Posterior cingulate gyrus (tissue), 11 donors: ENCODE results near the gene DISC1.

ENCODE experiments used
- DNase-seq, 10 donors: peaks; one replicate each; pipeline versions ENCODE4 v3.0.0 to v3.0.0-alpha.2; 2020 to 2021; ENCODE audit warnings: mixed read lengths in 3 of 10
- intact Hi-C: fragments of 100-400 bp; cut with DNase I; formaldehyde crosslinking; loops from one replicate; pipeline ENCODE4 v1.15.1; 2023

The DISC1 gene

DNA sequence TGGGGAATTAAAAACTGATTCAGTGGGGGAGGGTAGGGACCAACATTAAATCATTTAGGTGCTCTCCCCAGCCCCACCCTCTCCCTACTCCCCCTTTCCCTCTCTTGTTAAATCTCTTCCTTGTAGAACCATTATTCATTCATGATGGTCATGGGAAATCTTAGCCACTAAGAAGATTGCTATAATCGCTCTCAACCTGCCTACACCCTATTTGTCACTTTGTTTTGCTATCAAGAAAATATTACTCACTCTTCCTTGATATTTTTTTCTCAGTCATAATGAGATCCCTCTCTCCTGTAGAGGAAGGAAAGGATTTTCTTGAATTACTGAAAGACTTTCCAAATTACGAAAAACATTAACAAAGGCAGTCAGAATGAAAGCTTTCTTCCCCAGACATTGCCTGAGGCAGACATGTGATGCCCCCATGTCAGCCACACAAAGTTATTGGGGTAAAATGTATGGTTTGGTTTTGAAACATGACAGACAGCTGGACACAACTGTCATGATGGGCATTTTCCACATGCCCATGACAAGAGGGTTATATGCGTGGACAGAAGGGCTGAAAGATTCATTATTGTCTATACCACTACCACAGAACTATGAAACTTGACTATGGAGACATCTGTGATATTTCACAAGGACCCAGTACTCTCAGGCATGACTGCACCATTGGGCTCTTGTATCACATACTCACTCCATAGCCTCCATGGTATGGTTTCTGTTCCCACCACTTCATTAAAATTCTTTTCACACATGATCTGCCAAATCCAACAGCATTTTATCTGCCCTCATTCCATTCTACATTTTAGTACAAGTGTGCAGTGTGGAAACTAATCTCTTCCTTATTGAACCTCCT is 420.1 kb downstream of the DISC1 start:
- DNase-seq = no peak
- intact Hi-C loops = no loop called here

DNA sequence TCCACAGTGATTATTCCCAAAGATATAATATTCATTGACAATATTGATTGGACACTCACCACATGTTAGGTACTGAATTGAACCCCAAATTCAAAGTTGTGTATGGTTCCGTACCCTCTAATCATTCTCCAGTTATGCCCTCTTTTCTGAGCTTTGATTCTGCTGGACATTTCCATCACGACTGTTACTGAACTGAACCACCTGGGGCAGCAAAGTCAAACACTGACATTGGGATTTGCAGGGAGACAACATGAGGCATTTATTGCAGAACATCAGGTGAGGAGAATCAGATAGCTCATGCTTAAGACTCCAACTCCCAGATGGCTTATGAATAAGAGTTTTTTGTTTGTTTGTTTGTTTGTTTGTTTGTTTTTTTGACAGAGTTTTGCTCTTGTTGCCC is 420.9 kb downstream of the DISC1 start:
- intact Hi-C loops = no loop called here
- DNase-seq = no peak

DNA sequence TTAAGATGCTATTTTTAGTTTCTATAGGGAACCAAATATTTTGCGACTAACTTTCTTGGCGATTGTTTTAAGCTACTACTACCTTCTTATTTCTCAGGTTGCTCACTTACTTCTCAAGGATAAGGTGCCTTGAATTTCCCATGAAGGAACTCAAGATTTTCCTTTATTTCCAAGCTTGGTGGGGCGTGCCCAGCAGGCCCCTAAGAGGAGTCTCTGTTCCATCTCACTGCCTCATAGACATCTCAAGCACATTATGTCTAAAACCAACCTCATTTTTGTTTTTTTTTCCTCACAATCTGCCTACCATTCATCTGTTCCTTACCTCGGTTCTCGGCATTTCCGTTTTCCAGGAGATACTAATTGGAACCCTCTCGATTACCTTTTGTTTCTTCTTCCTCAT is 421.9 kb downstream of the DISC1 start:
- intact Hi-C loops = no loop called here
- DNase-seq = no peak

DNA sequence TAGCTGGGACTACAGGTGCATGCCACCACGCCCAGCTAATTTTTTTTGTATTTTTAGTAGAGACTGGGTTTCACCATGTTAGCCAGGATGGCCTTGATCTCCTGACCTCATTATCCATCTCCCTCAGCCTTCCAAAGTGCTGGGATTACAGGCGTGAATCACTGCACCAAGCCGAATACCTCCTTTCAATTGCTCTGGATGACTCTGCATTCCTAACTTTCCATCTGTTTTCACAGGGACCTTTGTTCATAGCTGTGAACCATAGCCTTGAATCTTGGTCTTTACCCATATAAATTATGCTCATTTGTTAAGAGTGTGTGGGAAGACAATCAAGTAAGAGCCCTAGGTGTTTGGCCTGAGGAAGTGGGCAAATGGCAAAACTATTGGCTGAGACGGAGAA is 422.7 kb downstream of the DISC1 start:
- DNase-seq = no peak
- intact Hi-C loops = no loop called here

DNA sequence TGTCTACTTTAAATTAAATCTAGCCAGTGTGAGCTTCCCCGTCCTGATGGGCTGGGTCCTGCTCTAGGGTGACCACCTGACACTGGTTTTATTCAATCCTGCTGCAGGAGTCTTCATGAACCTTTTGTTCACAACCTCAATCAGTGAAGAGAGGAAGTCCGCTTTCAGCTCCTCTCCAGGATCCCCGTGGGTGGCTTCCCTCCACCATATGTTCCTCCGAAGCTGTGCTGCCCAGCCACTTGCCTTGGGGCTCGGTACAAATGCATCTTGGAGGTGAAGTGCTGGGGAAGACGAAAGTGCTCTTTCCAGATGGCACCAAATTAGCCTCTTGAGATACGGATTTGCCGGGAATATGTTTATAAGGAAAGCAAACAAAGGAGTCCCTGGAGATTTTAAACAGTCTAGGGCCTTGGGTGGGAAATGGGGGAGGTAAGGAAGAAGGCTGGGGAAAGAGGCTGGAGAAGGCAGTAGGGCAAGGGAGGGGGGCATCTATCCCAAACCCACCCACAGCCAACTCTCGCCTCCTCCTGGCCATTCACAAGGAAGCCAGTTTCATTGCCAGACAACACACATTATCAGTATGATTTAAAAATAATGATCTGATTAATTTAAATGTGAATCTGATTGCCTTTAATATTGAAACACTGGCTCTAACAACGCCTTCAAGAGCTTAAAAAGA is 430.8 kb downstream of the DISC1 start:
- intact Hi-C loops = no loop called here
- peak in 8 of 10 donors; percentile 35 to 90 (median 50) for DNase-seq

DNA sequence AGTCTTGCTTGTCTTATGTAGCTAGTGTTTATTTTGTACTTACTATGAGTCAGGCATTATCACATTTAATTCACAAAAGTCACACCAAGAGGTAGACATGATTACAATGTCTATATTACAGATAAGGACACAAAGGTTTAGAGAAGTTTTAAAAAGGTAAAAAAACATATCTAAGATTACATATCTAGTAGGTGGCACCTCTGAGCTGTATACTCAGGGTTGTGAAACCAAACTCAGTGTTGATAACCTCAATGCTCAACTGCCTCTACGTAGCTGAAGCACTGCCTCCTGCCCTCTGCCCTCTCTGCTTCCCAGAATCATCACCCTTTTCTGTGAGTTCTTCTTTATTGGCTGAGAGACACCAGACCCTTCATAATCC is 431.3 kb downstream of the DISC1 start:
- DNase-seq = no peak
- intact Hi-C loops = no loop called here

DNA sequence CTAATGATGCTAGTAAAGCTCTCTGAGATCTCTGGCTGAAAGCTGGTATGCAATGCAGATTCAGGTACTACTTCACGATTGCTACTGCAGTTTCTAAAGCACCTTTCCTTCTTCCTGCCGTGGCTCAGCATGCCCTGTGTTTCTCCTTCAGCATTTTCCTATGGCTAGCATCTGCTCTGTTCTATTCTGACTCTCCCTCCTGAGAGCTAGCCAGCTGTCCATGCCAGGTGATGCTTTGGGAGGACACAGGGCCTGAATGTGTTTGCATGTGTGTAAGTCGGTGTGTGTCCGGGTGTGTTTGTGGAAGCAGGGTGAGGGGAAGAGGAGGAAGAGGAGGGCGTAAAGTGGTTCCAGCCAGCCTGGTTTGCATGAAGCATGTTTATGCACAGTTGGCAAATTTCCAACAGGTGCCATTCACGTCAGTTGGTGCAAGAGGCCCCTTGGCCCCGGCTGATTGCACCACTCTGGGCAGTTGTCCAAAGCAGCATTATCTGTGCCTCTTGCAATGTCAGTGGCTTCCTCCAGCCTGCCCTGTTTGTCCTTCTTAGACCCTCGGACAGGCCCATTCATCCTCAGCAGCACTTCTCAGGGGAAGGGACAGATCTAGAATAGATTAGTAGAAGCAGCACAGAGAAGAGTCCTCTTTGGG is 433.3 kb downstream of the DISC1 start:
- peak in 1 of 10 donors; percentile 64 for DNase-seq
- intact Hi-C loops = no loop called here

DNA sequence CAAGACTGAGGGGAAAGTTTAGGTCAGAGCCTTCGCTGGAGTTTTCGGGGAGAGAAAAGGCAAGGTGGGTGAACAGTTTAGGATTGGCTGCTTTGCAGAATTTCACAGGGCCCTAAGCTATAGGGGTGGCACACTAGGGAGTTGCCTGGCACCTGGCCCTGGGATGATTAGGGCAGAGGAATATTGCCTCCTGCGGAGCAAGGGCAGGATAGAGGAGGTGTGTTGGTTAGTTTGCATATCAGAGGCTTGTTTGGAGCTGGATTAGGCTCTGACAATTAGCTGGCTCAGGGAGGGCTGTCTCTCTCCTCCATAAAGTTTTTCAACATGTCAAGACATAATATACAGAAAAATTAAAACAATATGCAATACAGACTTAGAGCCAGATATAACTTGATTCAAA is 436.4 kb downstream of the DISC1 start:
- DNase-seq = no peak

DNA sequence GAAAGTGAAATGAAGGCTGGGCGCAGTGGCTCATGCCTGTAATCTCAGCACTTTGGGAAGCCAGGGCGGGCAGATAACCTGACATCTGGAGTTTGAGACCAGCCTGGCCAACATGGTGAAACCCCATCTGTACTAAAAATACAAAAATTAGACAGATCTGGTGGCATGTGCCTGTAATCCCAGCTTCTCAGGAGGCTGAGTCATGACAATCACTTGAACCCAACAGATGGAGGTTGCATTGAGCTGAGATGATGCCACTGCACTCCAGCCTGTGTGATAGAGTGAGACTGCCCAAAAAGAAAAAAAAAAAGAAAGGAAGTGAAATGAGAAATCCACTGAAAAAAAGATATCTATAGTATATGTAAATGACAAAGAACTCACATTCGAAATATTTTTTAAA is 439.9 kb downstream of the DISC1 start:
- DNase-seq = no peak
- intact Hi-C loops = no loop called here

More for the DNA sequence above, 436.4 kb downstream of the DISC1 start:
- intact Hi-C loops = no loop called here

DNA sequence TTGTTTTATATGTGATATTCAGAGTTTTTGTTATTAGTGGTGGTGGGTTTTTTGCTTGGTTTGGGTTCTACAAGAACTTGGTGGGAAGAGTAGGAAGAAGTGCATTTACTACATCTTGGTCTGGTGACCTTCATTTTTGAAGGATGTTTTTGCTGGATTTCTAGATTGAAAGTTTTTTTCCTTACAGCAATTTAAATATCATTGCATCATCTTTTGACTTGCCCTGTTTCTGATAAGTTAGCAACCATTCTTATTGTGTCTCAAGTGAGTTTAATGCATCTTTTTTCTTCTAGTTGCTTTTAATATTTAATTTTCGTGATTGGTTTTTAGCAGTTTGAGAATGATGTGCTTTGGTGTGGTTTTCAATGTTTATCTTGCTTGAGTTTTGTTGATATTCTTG is 447.7 kb downstream of the DISC1 start:
- intact Hi-C loops = no loop called here
- no peak for DNase-seq

DNA sequence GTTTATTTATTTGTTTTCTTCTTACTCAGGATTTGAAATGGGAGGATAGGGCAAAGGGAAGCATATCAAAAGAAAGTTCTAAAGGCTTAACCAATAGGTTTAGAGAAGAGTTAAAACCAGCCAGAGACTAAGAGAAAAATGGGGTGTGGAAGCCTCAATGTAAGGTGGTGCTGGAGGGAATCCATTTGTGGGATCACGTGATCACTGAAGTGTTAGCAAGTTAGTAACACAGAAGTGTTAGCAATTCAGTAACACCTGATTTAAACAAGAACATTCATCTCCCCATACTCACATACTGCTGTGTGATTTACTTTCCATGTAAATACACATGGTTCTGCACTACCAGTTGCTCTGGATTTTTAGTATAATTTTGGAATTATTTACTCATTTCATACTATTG is 451.2 kb downstream of the DISC1 start:
- no peak for DNase-seq
- intact Hi-C loops = no loop called here

DNA sequence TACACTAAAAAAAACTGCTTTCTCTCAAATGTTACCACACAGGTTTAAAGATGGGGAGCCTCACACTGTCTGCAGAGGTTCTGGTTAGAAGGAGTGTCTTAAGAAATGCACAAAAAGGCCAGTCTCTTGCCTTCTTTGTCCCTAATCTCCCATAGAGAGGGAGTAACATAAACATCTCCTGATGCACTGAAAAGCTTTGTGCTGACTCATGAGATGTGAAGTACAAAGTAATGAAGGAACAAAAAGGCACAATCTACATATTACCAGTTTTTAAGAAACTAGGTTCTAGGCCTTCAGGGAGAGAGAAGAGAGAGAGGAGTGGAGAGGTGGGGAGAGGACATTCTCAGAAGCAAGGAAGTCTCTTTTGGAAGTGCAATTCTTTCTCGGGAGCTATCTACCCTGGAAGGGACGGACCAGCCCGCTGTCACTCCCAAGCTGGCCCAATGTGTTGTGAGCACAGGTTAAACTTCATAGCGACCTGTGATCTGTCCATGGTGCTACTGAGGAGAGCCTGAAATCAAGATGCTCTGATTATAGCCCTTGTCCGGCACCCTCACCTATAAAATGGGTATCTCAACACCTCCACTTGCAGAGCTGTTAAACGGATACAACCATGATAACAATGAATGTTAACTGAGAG is 458.1 kb downstream of the DISC1 start:
- no peak for DNase-seq
- intact Hi-C loops = no loop called here

DNA sequence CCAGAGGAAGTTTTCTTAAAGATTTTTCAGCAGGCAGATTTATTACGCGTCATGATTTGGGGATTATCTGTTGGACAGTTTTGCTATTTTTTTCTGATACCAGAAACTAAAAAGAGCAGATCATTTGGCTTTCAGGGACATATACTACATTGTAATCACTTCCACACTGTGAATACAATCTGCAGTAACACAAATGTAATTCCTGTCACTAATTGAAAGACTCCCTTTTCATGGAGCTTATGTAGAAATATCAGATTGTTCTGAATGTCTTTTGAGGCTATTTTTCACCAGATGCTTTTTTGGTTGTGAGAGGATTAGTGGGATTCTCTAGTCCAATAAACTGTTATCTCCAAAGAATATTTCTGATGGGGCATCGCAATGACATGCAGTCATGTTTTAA is 464.2 kb downstream of the DISC1 start:
- intact Hi-C loops = no loop called here
- DNase-seq = no peak
